CD8-positive, alpha-beta memory T cell (primary cell): ENCODE results near the gene ZNF148. TPM values are rescaled to one million over a fixed set of nuclear protein-coding genes. Genes with fewer than 3 reads are reported as not detected.

Source experiments
- CTCF ChIA-PET: fragments of 350-600 bp; sonication (Branson Sonifier 250); formaldehyde crosslinking; loops from one replicate; lab custom pipeline; 2021; ENCODE audit warnings: antibody characterized with exemption; lab: Charles Lee
- POLR2A ChIA-PET: fragments of 350-600 bp; sonication (Branson Sonifier 250); formaldehyde crosslinking; loops from one replicate; lab custom pipeline; 2021; ENCODE audit warnings: antibody characterized with exemption; lab: Charles Lee
- DNase-seq, 5 donors: peaks; one replicate each; pipeline versions ENCODE4 v3.0.0 to v3.0.0-alpha.2; 2020 to 2022; ENCODE audit warnings: mixed read lengths in 1 of 5
- H3K27ac ChIP-seq: one replicate; pipeline ENCODE4 v1.7.0; 2013; ENCODE audit warnings: low read depth, mild to moderate bottlenecking, low read length, moderate library complexity
- H3K27me3 ChIP-seq: 2 replicates; pipeline ENCODE4 v1.7.0; 2013; ENCODE audit warnings: low read length, mild to moderate bottlenecking; ENCODE audit not compliant: insufficient read depth, poor library complexity, severe bottlenecking
- H3K36me3 ChIP-seq: 2 replicates; pipeline ENCODE4 v1.7.0; 2013; ENCODE audit warnings: mild to moderate bottlenecking, low read length, moderate library complexity; ENCODE audit not compliant: insufficient read depth
- H3K4me1 ChIP-seq: 2 replicates; pipeline ENCODE4 v1.7.0; 2013; ENCODE audit warnings: mild to moderate bottlenecking, low read length, moderate library complexity; ENCODE audit not compliant: insufficient read depth
- H3K4me3 ChIP-seq: 2 replicates; pipeline ENCODE4 v1.7.0; 2013; ENCODE audit warnings: mild to moderate bottlenecking, low read length
- H3K9me3 ChIP-seq: 2 replicates; pipeline ENCODE4 v1.7.0; 2013; ENCODE audit warnings: mild to moderate bottlenecking, low read length
- H3K27ac Mint-ChIP-seq, 8 donors: one replicate each; pipeline ENCODE4 v1.8.0; 2020 to 2021; ENCODE audit warnings: mixed read lengths in 8 of 8, mild to moderate bottlenecking in 6 of 8, inconsistent platforms in 3 of 8, moderate library complexity in 3 of 8
- H3K27me3 Mint-ChIP-seq, 2 donors: one replicate each; pipeline ENCODE4 v1.8.0; 2020 to 2021; ENCODE audit warnings: mixed read lengths in 2 of 2, mild to moderate bottlenecking in 1 of 2, moderate library complexity in 1 of 2
- H3K36me3 Mint-ChIP-seq, 3 donors: one replicate each; pipeline ENCODE4 v1.8.0; 2020 to 2021; ENCODE audit warnings: mixed read lengths in 3 of 3, inconsistent platforms in 1 of 3, mild to moderate bottlenecking in 1 of 3
- H3K4me1 Mint-ChIP-seq, 3 donors: one replicate each; pipeline ENCODE4 v1.8.0; 2020 to 2021; ENCODE audit warnings: mixed read lengths in 3 of 3, inconsistent platforms in 1 of 3, mild to moderate bottlenecking in 1 of 3
- H3K4me3 Mint-ChIP-seq, 7 donors: one replicate each; pipeline ENCODE4 v1.8.0; 2020 to 2021; ENCODE audit warnings: mixed read lengths in 7 of 7, mild to moderate bottlenecking in 6 of 7, moderate library complexity in 4 of 7, inconsistent platforms in 2 of 7
- H3K9me3 Mint-ChIP-seq, 5 donors: one replicate each; pipeline ENCODE4 v1.8.0; 2020 to 2022; ENCODE audit warnings: mixed read lengths in 5 of 5, mild to moderate bottlenecking in 3 of 5, moderate library complexity in 2 of 5, inconsistent platforms in 1 of 5
- polyA plus RNA-seq: library from polyadenylated mRNA; unstranded; fragments of 300-500 nt; fragmentation: Illumina TruSeq; gene quantifications from one replicate; pipeline ENCODE4 v1.2.3, GENCODE V29; 2021
- total RNA-seq, 2 experiments: library from RNA; stranded (reverse); gene quantifications; one replicate each; pipeline ENCODE4 v1.2.3, GENCODE V29; 2021

The ZNF148 gene
- total and polyA plus RNA-seq, 3 experiments from 2014 or later: 35.4 to 69.6 (median 39.3) TPM

- Mint-ChIP-seq H3K36me3 (peaks cover 3 to 22% (median 4%) of the 10 kb centered on the region in 3 donors), H3K27ac (peak overlapping the region; percentile 66 to 99 (median 96)), H3K4me1 (peaks cover 44 to 56% (median 56%) of the 10 kb centered on the region in 3 donors), H3K4me3 (peak overlapping the region; percentile 84 to 100 (median 95)), H3K27me3 (no peaks in the 10 kb centered on the region), H3K9me3 (no peaks in the 10 kb centered on the region)
- ChIA-PET POLR2A (interaction anchor here (0.6 to 1.1 kb wide), 3 partner anchors 8 to 221 kb away, joined by 4 to 10 read pairs (median 9); no protein-coding TSS in a partner anchor), CTCF (interaction anchor here (1.3 kb wide), 1 partner anchor 446 kb away, joined by 3 read pairs; no protein-coding TSS in a partner anchor)
- H3K4me1 ChIP-seq: peaks cover 23% of the 10 kb centered on the region
- no peaks in the 10 kb centered on the region for H3K9me3 ChIP-seq
- DNase-seq: peak in 3 of 5 donors; percentile 31 to 62 (median 41)
- H3K27me3 ChIP-seq: no peaks in the 10 kb centered on the region
- H3K27ac ChIP-seq: peak overlapping the region; percentile 67
- peak overlapping the region; percentile 95 for H3K4me3 ChIP-seq
- no peaks in the 10 kb centered on the region for H3K36me3 ChIP-seq
Observed at GRCh38 chr3:125374501-125374995, 577 bp downstream of the ZNF148 start.

- Histone ChIP-seq H3K36me3 (no peaks in the 10 kb centered on the region), H3K9me3 (no peaks in the 10 kb centered on the region), H3K4me3 (no peak overlapping the region), H3K27me3 (no peaks in the 10 kb centered on the region), H3K27ac (no peak overlapping the region), H3K4me1 (peaks cover 26% of the 10 kb centered on the region)
- H3K4me1 Mint-ChIP-seq: peaks cover 74 to 87% (median 83%) of the 10 kb centered on the region in 3 donors
- no peaks in the 10 kb centered on the region for H3K27me3 Mint-ChIP-seq
- H3K9me3 Mint-ChIP-seq: no peaks in the 10 kb centered on the region
- ChIA-PET CTCF (interaction anchor here (1.1 kb wide), 1 partner anchor 10 kb away, joined by 3 read pairs; no protein-coding TSS in a partner anchor), POLR2A (no interaction called here)
- H3K27ac Mint-ChIP-seq: peak overlapping the region in 3 of 8 donors; percentile 6 to 70 (median 47)
- no peak overlapping the region for H3K4me3 Mint-ChIP-seq
- H3K36me3 Mint-ChIP-seq: peaks cover 4 to 22% (median 10%) of the 10 kb centered on the region in 3 donors
- DNase-seq: no peak
Observed at GRCh38 chr3:125367403-125368230, 7.5 kb downstream of the ZNF148 start.

- Histone ChIP-seq H3K27ac (no peak overlapping the region), H3K9me3 (no peaks in the 10 kb centered on the region), H3K4me1 (peaks cover 26% of the 10 kb centered on the region), H3K4me3 (no peak overlapping the region), H3K27me3 (no peaks in the 10 kb centered on the region), H3K36me3 (no peaks in the 10 kb centered on the region)
- no peaks in the 10 kb centered on the region for H3K9me3 Mint-ChIP-seq
- H3K4me1 Mint-ChIP-seq: peaks cover 77 to 88% (median 84%) of the 10 kb centered on the region in 3 donors
- no peak overlapping the region for H3K4me3 Mint-ChIP-seq
- POLR2A ChIA-PET: interaction anchor here (1.1 kb wide), 1 partner anchor 9 kb away, joined by 4 read pairs; the partner anchor contains the start of gene ZNF148
- CTCF ChIA-PET: no interaction called here
- peak overlapping the region in 2 of 8 donors; percentile 24 to 34 for H3K27ac Mint-ChIP-seq
- DNase-seq: no peak
- no peaks in the 10 kb centered on the region for H3K27me3 Mint-ChIP-seq
- H3K36me3 Mint-ChIP-seq: peaks cover 0 to 18% (median 10%) of the 10 kb centered on the region in 3 donors
Observed at GRCh38 chr3:125366132-125366531, 9.0 kb downstream of the ZNF148 start.

GRCh38 chr3:125359700-125360099, 15.4 kb downstream of the ZNF148 start:
- H3K4me1 Mint-ChIP-seq: peaks cover 68 to 95% (median 95%) of the 10 kb centered on the region in 3 donors
- Histone ChIP-seq H3K4me3 (no peak overlapping the region), H3K27ac (no peak overlapping the region), H3K36me3 (no peaks in the 10 kb centered on the region), H3K27me3 (no peaks in the 10 kb centered on the region), H3K9me3 (no peaks in the 10 kb centered on the region), H3K4me1 (peaks cover 23% of the 10 kb centered on the region)
- no peaks in the 10 kb centered on the region for H3K9me3 Mint-ChIP-seq
- H3K36me3 Mint-ChIP-seq: peaks cover 0 to 9% (median 1%) of the 10 kb centered on the region in 3 donors
- H3K4me3 Mint-ChIP-seq: peak overlapping the region in 4 of 7 donors; percentile 0 to 37 (median 8)
- H3K27ac Mint-ChIP-seq: peak overlapping the region in 5 of 8 donors; percentile 2 to 95 (median 52)
- no peaks in the 10 kb centered on the region for H3K27me3 Mint-ChIP-seq
- DNase-seq: no peak
- ChIA-PET CTCF (no interaction called here), POLR2A (no interaction called here)

- H3K9me3 ChIP-seq: no peaks in the 10 kb centered on the region
- Mint-ChIP-seq H3K27me3 (no peaks in the 10 kb centered on the region), H3K4me3 (peak overlapping the region in 2 of 7 donors; percentile 5 to 79), H3K27ac (peak overlapping the region in 7 of 8 donors; percentile 1 to 75 (median 33)), H3K9me3 (no peaks in the 10 kb centered on the region), H3K4me1 (peaks cover 64 to 95% (median 94%) of the 10 kb centered on the region in 3 donors), H3K36me3 (peaks cover 0 to 6% (median 1%) of the 10 kb centered on the region in 3 donors)
- POLR2A ChIA-PET: no interaction called here
- H3K27ac ChIP-seq: no peak overlapping the region
- H3K4me3 ChIP-seq: no peak overlapping the region
- peaks cover 28% of the 10 kb centered on the region for H3K4me1 ChIP-seq
- no peaks in the 10 kb centered on the region for H3K36me3 ChIP-seq
- DNase-seq: no peak
- H3K27me3 ChIP-seq: no peaks in the 10 kb centered on the region
- CTCF ChIA-PET: no interaction called here
Observed at GRCh38 chr3:125358923-125359322, 16.2 kb downstream of the ZNF148 start.

DNA sequence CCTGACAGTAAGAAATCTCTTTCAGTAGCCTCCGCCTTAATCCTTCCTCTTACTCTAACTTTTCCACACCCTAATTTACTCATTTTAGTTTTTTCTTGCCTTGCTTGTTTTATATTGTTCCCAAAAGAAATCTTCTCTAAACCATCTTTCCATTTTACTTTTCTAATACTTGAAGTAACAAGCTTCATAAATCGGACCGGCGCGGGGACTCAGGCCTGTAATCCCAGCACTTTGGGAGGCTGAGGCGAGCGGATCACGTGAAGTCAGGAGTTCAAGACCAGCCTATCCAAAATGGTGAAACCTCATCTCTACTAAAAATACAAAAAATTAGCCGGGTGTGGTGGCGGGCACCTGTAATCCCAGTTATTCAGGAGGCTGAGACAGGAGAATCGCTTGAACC, 17.3 kb downstream of the ZNF148 start:
- ChIA-PET CTCF (interaction anchor here (1.1 kb wide), 1 partner anchor 10 kb away, joined by 3 read pairs; no protein-coding TSS in a partner anchor), POLR2A (no interaction called here)
- H3K27me3 Mint-ChIP-seq: no peaks in the 10 kb centered on the region
- Histone ChIP-seq H3K4me1 (peaks cover 26% of the 10 kb centered on the region), H3K4me3 (peak overlapping the region; percentile 51), H3K9me3 (no peaks in the 10 kb centered on the region), H3K27me3 (no peaks in the 10 kb centered on the region), H3K27ac (no peak overlapping the region), H3K36me3 (no peaks in the 10 kb centered on the region)
- peaks cover 63 to 92% (median 92%) of the 10 kb centered on the region in 3 donors for H3K4me1 Mint-ChIP-seq
- DNase-seq: peak in 1 of 5 donors; percentile 2
- H3K4me3 Mint-ChIP-seq: peak overlapping the region; percentile 68 to 90 (median 81)
- H3K9me3 Mint-ChIP-seq: no peaks in the 10 kb centered on the region
- peaks cover 0 to 4% (median 1%) of the 10 kb centered on the region in 3 donors for H3K36me3 Mint-ChIP-seq
- H3K27ac Mint-ChIP-seq: peak overlapping the region; percentile 12 to 80 (median 66)

DNA sequence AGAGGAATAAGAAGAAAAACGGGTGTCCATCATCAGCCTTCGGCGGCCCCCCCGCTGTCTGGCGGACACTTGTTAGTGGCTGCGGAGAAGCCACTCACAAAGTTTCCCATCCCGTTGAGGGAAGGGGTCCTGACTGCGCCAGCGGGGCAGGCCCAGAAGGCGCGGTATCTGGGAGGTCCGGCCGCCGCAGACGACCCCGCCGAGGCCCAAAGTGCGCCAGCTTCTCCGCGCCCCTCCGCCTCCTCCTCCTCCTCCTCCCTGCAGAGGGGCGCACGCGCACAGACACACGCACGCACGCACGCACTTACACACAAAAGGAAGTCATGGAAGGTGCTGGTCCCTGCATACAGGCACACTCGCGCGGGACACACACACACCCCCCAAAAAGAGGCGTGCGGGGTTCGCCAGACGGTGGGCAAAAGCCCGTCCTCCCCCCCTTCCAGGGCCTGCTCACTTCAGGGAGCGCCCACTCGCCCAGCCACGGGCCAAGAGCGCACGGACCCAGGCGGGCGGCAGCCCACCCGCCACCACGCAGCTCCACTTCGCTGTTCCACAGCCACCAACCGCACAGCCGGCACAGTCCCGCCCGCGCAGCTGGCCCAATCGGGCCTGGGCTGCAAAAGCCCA, 18.0 kb downstream of the ZNF148 start:
- no peak overlapping the region for H3K27ac ChIP-seq
- no peaks in the 10 kb centered on the region for H3K27me3 ChIP-seq
- ChIA-PET POLR2A (no interaction called here), CTCF (interaction anchor here (1.1 kb wide), 1 partner anchor 10 kb away, joined by 3 read pairs; no protein-coding TSS in a partner anchor)
- no peaks in the 10 kb centered on the region for H3K36me3 ChIP-seq
- H3K9me3 Mint-ChIP-seq: no peaks in the 10 kb centered on the region
- peak; percentile 8 to 80 (median 40) for DNase-seq
- peaks cover 24% of the 10 kb centered on the region for H3K4me1 ChIP-seq
- H3K27me3 Mint-ChIP-seq: no peaks in the 10 kb centered on the region
- peak overlapping the region in 6 of 8 donors; percentile 8 to 90 (median 68) for H3K27ac Mint-ChIP-seq
- H3K4me3 ChIP-seq: peak overlapping the region; percentile 51
- peaks cover 64 to 92% (median 92%) of the 10 kb centered on the region in 3 donors for H3K4me1 Mint-ChIP-seq
- H3K4me3 Mint-ChIP-seq: peak overlapping the region; percentile 68 to 90 (median 81)
- H3K36me3 Mint-ChIP-seq: peaks cover 0 to 4% (median 1%) of the 10 kb centered on the region in 3 donors
- no peaks in the 10 kb centered on the region for H3K9me3 ChIP-seq
